GM12865 (cell line): ENCODE data around the gene ZNF283.

Experiments used
- DNase-seq: peaks from one replicate; pipeline ENCODE4 v3.0.0; 2010; ENCODE audit warnings: low read depth
- H3K4me3 ChIP-seq: 2 replicates; pipeline ENCODE4 v1.5.1; 2011; ENCODE audit warnings: mild to moderate bottlenecking, low read depth, low read length, control low read depth
- CTCF ChIP-seq: IDR thresholded peaks from 2 replicates; pipeline ENCODE4 v1.5.1; 2011; ENCODE audit warnings: low read length, control low read depth, low read depth, inconsistent platforms; ENCODE audit not compliant: insufficient read depth; ENCODE audit errors: missing control alignments

Gene ZNF283

GRCh38 chr19:43782311-43782660 is 44.8 kb upstream of the ZNF283 start:
- no peak for TF ChIP-seq CTCF
- H3K4me3 ChIP-seq, result peak overlapping the region; percentile 53
- no peak for DNase-seq

- peak; percentile 66 for DNase-seq
- H3K4me3 ChIP-seq, result peak overlapping the region; percentile 53
- no peak for TF ChIP-seq CTCF
Observed at GRCh38 chr19:43782689-43783231, 44.4 kb upstream of the ZNF283 start.

- DNase-seq, result no peak
- H3K4me3 ChIP-seq, result peak overlapping the region; percentile 41
- no peak for TF ChIP-seq CTCF
Observed at GRCh38 chr19:43783636-43784035, 43.5 kb upstream of the ZNF283 start.

GRCh38 chr19:43784241-43784980 is 42.7 kb upstream of the ZNF283 start:
- peak; percentile 81 for DNase-seq
- peak overlapping the region; percentile 41 for H3K4me3 ChIP-seq
- no peak for TF ChIP-seq CTCF

GRCh38 chr19:43784981-43785808 is 41.9 kb upstream of the ZNF283 start:
- peak; percentile 100 for TF ChIP-seq CTCF
- peak; percentile 88 for DNase-seq
- H3K4me3 ChIP-seq, result no peak overlapping the region

GRCh38 chr19:43786665-43787064 is 40.5 kb upstream of the ZNF283 start:
- no peak overlapping the region for H3K4me3 ChIP-seq
- TF ChIP-seq CTCF, result no peak
- DNase-seq, result no peak
